CD4-positive, alpha-beta T cell (primary cell): ENCODE data around the gene VPS52. TPM values are rescaled to one million over a fixed set of nuclear protein-coding genes. Genes with fewer than 3 reads are reported as not detected.

Experiments
- ATAC-seq: fragments of 200-7000 bp; cut with Tn5 transposase; one replicate; pipeline ENCODE4 v1.10.0; 2022; ENCODE audit warnings: mild to moderate bottlenecking; ENCODE audit not compliant: poor library complexity
- CTCF ChIA-PET: fragments of 350-600 bp; sonication (Branson Sonifier 250); formaldehyde crosslinking; loops from one replicate; lab custom pipeline; 2021; ENCODE audit warnings: antibody characterized with exemption, inconsistent platforms; lab: Charles Lee
- POLR2A ChIA-PET: fragments of 350-600 bp; sonication (Branson Sonifier 250); formaldehyde crosslinking; loops from one replicate; lab custom pipeline; 2021; ENCODE audit warnings: antibody characterized with exemption, inconsistent platforms; lab: Charles Lee
- DNase-seq, 14 experiments: peaks; one replicate each; pipeline ENCODE4 v3.0.0-alpha.2; 2013 to 2020; ENCODE audit warnings: mixed read lengths in 2 of 14
- H3K27ac ChIP-seq, 2 donors: one replicate each; pipeline versions ENCODE4 v1.5.1 to v1.7.0; 2013; ENCODE audit warnings: low read length in 2 of 2, low read depth in 1 of 2, mild to moderate bottlenecking in 1 of 2
- H3K27me3 ChIP-seq, 2 experiments: 1 replicate in 1 of 2; 2 replicates in 1 of 2; pipeline versions ENCODE4 v1.6.1 to v1.7.0; 2013; ENCODE audit warnings: low read length in 2 of 2, control low read depth in 1 of 2, mild to moderate bottlenecking in 1 of 2, moderate library complexity in 1 of 2; ENCODE audit not compliant: insufficient read depth in 2 of 2, control insufficient read depth in 1 of 2
- H3K36me3 ChIP-seq: one replicate; pipeline ENCODE4 v1.6.1; 2013; ENCODE audit warnings: low read length, control low read depth; ENCODE audit not compliant: insufficient read depth
- H3K4me1 ChIP-seq: one replicate; pipeline ENCODE4 v1.6.1; 2013; ENCODE audit warnings: low read length, control low read depth; ENCODE audit not compliant: insufficient read depth
- H3K4me3 ChIP-seq: one replicate; pipeline ENCODE4 v1.5.1; 2013; ENCODE audit warnings: mild to moderate bottlenecking, low read length, moderate library complexity
- H3K9me3 ChIP-seq, 2 experiments: 1 replicate in 1 of 2; 2 replicates in 1 of 2; pipeline versions ENCODE4 v1.6.1 to v1.7.0; 2013; ENCODE audit warnings: low read length in 2 of 2, mild to moderate bottlenecking in 2 of 2, control low read depth in 1 of 2, moderate library complexity in 1 of 2; ENCODE audit not compliant: control insufficient read depth in 1 of 2, insufficient read depth in 1 of 2
- H3K27ac Mint-ChIP-seq: one replicate; pipeline ENCODE4 v1.8.0; 2020; ENCODE audit warnings: mixed read lengths
- H3K27me3 Mint-ChIP-seq: one replicate; pipeline ENCODE4 v1.8.0; 2021; ENCODE audit warnings: mixed read lengths
- H3K36me3 Mint-ChIP-seq: one replicate; pipeline ENCODE4 v1.8.0; 2021; ENCODE audit warnings: low read depth, mixed read lengths
- H3K4me1 Mint-ChIP-seq: one replicate; pipeline ENCODE4 v1.8.0; 2021; ENCODE audit warnings: low read depth, mixed read lengths
- H3K4me3 Mint-ChIP-seq: one replicate; pipeline ENCODE4 v1.8.0; 2020; ENCODE audit warnings: mild to moderate bottlenecking, mixed read lengths
- H3K9me3 Mint-ChIP-seq: one replicate; pipeline ENCODE4 v1.8.0; 2020; ENCODE audit warnings: mixed read lengths
- CTCF ChIP-seq: fragments of 200-600 bp; IDR thresholded peaks from one replicate; pipeline ENCODE4 v1.8.0; 2022; ENCODE audit warnings: antibody characterized with exemption, mild to moderate bottlenecking
- intact Hi-C, 2 experiments: fragments of 100-400 bp; cut with DNase I in 1 of 2; cut with micrococcal nuclease in 1 of 2; formaldehyde crosslinking; loops; one replicate each; pipeline versions ENCODE4 v1.15.1 to v1.9.0; 2023 to 2025; cut with DNase I, micrococcal nuclease
- total RNA-seq, 174 experiments: library from RNA in 2 of 174; stranded (reverse) in 2 of 174; gene quantifications; one replicate each; pipeline ENCODE4 v1.2.3 and lab custom pipeline; 2021 to 2026

Gene VPS52
- total RNA-seq, 2 experiments from 2014 or later: 67.9 TPM

DNA sequence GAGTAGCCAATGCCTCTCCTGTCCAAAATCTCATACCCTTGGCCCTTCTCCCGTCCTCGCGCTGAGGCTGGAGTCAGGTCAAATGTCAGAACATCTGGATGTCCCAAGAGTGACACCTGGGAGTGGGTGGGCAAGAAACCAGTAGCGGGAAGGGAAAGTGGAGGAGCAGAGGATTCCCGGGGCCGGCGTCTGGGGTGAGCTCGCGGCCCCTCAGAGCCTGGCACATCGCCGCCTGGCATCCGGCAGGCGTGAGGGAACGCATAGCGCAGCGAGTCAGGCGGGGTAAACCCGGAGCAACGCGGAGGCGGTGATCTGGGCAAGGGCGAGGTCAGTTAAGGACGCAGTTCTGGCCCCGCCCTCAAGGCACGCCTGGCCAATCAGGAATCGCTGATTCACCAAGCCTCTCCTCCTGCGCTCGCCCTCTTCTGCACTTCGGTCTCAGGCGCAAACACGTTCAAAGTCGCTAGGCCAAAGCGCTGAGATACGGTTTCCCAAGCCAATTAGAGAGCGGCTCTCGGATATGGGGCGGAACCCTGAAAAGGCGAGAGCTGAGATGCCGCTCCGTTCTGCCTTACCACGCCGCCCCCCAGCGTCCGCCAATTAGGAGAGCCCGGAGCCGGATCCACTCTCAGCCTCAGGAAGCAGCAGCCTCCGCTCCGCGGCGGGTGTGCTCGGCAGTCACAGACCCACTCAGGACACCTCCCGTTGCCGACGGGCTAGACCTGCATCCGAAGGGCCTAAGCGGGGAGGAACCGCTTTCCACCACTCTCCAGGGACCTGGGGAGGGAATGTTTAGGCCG is 22.5 kb downstream of the VPS52 start:
- peak overlapping the region; percentile 92 for H3K4me3 Mint-ChIP-seq
- CTCF ChIA-PET: interaction anchor here (0.7 to 6.8 kb wide), 28 partner anchors 9 to 372 kb away, joined by 3 to 76 read pairs (median 4); partner anchors contain the start of genes B3GALT4, HSD17B8, ITPR3 and RGL2
- H3K27me3 ChIP-seq: no peaks in the 10 kb centered on the region
- no peaks in the 10 kb centered on the region for H3K9me3 ChIP-seq
- peak overlapping the region; percentile 70 for H3K4me3 ChIP-seq
- intact Hi-C loops: loop anchor here (1.0 to 2.0 kb wide), 9 partner anchors 22 to 364 kb away; partner anchors contain the start of genes RING1 (in 2 of the 2), VPS52 (in 2 of the 2), RXRB (in 1 of the 2) and SLC39A7 (in 1 of the 2)
- H3K4me1 ChIP-seq: peaks cover 32% of the 10 kb centered on the region
- peak overlapping the region; percentile 98 for H3K27ac ChIP-seq
- peak; percentile 83 for ATAC-seq
- peaks cover 37% of the 10 kb centered on the region for H3K4me1 Mint-ChIP-seq
- no peaks in the 10 kb centered on the region for H3K9me3 Mint-ChIP-seq
- H3K27me3 Mint-ChIP-seq: no peaks in the 10 kb centered on the region
- POLR2A ChIA-PET: interaction anchor here (0.5 to 4.0 kb wide), 42 partner anchors 11 to 1585 kb away, joined by 3 to 95 read pairs (median 6); partner anchors contain the start of genes B3GALT4, BRD2, GPANK1 and HLA-DMA
- DNase-seq: peak; percentile 89 to 99 (median 94)
- peak; percentile 32 for TF ChIP-seq CTCF
- peaks cover 24% of the 10 kb centered on the region for H3K36me3 Mint-ChIP-seq
- peak overlapping the region; percentile 97 for H3K27ac Mint-ChIP-seq
- H3K36me3 ChIP-seq: peaks cover 17% of the 10 kb centered on the region

DNA sequence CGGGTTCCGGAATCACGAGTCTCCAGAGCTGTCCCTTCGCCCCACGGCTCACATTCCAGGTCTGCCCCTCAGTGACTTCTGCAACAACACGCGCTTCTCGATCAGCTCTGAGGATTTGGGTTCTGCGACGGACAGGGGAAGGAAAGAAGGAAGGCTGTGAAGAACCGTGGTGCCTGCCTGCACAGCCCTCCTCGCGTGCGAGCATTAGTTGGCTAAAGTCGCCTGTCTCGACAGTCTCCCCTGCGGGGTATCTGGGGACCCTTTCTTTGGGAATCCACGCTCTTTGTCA is 23.1 kb downstream of the VPS52 start:
- Mint-ChIP-seq H3K9me3 (no peaks in the 10 kb centered on the region), H3K36me3 (peaks cover 24% of the 10 kb centered on the region), H3K4me1 (peaks cover 37% of the 10 kb centered on the region), H3K27me3 (no peaks in the 10 kb centered on the region), H3K27ac (peak overlapping the region; percentile 97), H3K4me3 (peak overlapping the region; percentile 92)
- ChIA-PET CTCF (interaction anchor here (0.7 to 6.8 kb wide), 29 partner anchors 8 to 372 kb away, joined by 3 to 76 read pairs (median 4); partner anchors contain the start of genes B3GALT4, HSD17B8, ITPR3 and RGL2), POLR2A (interaction anchor here (0.5 to 4.0 kb wide), 35 partner anchors 10 to 403 kb away, joined by 3 to 95 read pairs (median 8); partner anchors contain the start of genes B3GALT4, BRD2, HLA-DMA and HSD17B8)
- ATAC-seq (peak; percentile 33), DNase-seq (peak in 5 of 14 experiments; percentile 7 to 81 (median 23))
- peaks cover 17% of the 10 kb centered on the region for H3K36me3 ChIP-seq
- H3K9me3 ChIP-seq: no peaks in the 10 kb centered on the region
- H3K27ac ChIP-seq: peak overlapping the region; percentile 98
- H3K27me3 ChIP-seq: no peaks in the 10 kb centered on the region
- intact Hi-C loops: loop anchor here (1.0 to 2.0 kb wide), 7 partner anchors 40 to 363 kb away; partner anchors contain the start of gene RING1 (in 2 of the 2)
- H3K4me3 ChIP-seq: peak overlapping the region; percentile 70
- TF ChIP-seq CTCF: peak; percentile 35
- H3K4me1 ChIP-seq: peaks cover 32% of the 10 kb centered on the region

DNA sequence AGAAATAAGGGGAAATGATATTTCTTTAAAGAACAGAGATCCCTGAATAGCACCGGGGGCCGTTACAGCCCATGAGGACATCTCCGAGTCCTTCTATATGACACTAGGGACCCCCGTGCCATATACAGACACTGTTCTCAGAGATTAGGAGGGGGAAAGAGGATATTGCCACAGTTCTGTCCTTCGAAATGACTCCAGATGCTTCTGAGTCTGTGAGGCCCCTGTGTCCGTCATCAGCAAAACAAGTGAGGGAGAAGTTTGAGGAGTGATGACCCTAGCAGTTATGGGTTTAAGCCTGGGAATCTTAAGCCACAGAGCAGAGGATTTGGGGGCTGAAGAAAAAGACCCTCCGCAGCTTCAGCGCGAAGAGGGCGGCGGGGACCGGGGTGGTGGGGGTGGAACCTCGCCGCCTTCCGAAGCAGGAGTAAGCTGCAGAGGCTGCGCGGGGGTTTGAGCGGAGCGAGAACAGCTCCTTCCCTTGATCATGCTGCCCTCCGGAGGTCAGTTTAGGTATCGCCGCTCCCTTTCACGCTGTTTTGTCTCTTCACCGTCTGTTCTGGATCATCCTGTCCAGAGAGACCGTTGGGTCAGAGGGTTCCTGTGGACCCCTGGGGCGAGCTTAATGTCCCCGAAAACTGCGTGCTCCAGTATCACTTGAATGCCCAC is 23.6 kb downstream of the VPS52 start:
- POLR2A ChIA-PET: interaction anchor here (0.5 to 4.0 kb wide), 35 partner anchors 10 to 403 kb away, joined by 3 to 95 read pairs (median 8); partner anchors contain the start of genes B3GALT4, BRD2, HLA-DMA and HSD17B8
- Mint-ChIP-seq H3K4me3 (peak overlapping the region; percentile 92), H3K27me3 (no peaks in the 10 kb centered on the region), H3K9me3 (no peaks in the 10 kb centered on the region), H3K36me3 (peaks cover 24% of the 10 kb centered on the region), H3K4me1 (peaks cover 37% of the 10 kb centered on the region), H3K27ac (peak overlapping the region; percentile 97)
- Histone ChIP-seq H3K9me3 (no peaks in the 10 kb centered on the region), H3K27me3 (no peaks in the 10 kb centered on the region), H3K4me3 (peak overlapping the region; percentile 70), H3K4me1 (peaks cover 32% of the 10 kb centered on the region), H3K36me3 (peaks cover 17% of the 10 kb centered on the region), H3K27ac (peak overlapping the region; percentile 98)
- ATAC-seq: peak; percentile 43
- CTCF ChIA-PET: interaction anchor here (0.6 to 6.8 kb wide), 28 partner anchors 8 to 373 kb away, joined by 3 to 76 read pairs (median 4); partner anchors contain the start of genes HLA-DPA1, HSD17B8, ITPR3 and RGL2
- peak; percentile 83 to 94 (median 92) for DNase-seq
- peak; percentile 89 for TF ChIP-seq CTCF
- intact Hi-C loops: loop anchor here (1.0 to 2.0 kb wide), 7 partner anchors 39 to 363 kb away; partner anchors contain the start of gene RING1 (in 2 of the 2)
